Ascending aorta (tissue), 2 donors: ENCODE measurements around the gene RFT1. TPM values are rescaled to one million over a fixed set of nuclear protein-coding genes. Genes with fewer than 3 reads are reported as not detected.

Experiments used
- DNase-seq, 2 donors: peaks; one replicate each; pipeline ENCODE4 v3.0.0-alpha.2; 2019; ENCODE audit warnings: low spot score in 2 of 2
- H3K27ac ChIP-seq, 2 donors: fragments of 200-600 bp; sonication (generic); one replicate each; pipeline ENCODE4 v1.5.1; 2016 to 2017; ENCODE audit warnings: mild to moderate bottlenecking in 1 of 2
- H3K27me3 ChIP-seq: fragments of 200-600 bp; sonication (generic); one replicate; pipeline ENCODE4 v1.5.1; 2017
- H3K36me3 ChIP-seq, 2 donors: fragments of 200-600 bp; sonication (generic); one replicate each; pipeline ENCODE4 v1.5.1; 2016
- H3K4me1 ChIP-seq, 2 donors: fragments of 200-600 bp; sonication (generic); one replicate each; pipeline ENCODE4 v1.5.1; 2016 to 2017; ENCODE audit warnings: mild to moderate bottlenecking in 1 of 2
- H3K4me3 ChIP-seq, 2 donors: fragments of 200-600 bp; sonication (generic); one replicate each; pipeline ENCODE4 v1.5.1; 2016 to 2017; ENCODE audit warnings: mild to moderate bottlenecking in 1 of 2
- H3K9me3 ChIP-seq, 2 donors: fragments of 200-600 bp; sonication (generic); one replicate each; pipeline ENCODE4 v1.5.1; 2016
- intact Hi-C: fragments of 100-400 bp; cut with DNase I; formaldehyde crosslinking; loops from one replicate; pipeline ENCODE4 v1.15.1; 2023
- total RNA-seq: library from RNA; depleted of rRNA; stranded (reverse); fragments of >200 nt; gene quantifications from one replicate; pipeline ENCODE4 v1.1.0, GENCODE V29; 2016
- TF ChIP-seq, protein P1 (sequence below), 3 experiments: fragments of 200-600 bp in 2 of 3; fragments of 450-650 bp in 1 of 3; sonication (generic) in 2 of 3; IDR thresholded peaks; one replicate each; pipeline ENCODE4 v1.5.1; 2016 to 2019; ENCODE audit warnings: antibody characterized with exemption in 3 of 3, mild to moderate bottlenecking in 1 of 3, moderate library complexity in 1 of 3

Gene RFT1
- total RNA-seq, 1 donor from 2014 or later, result 12.1 TPM

DNA sequence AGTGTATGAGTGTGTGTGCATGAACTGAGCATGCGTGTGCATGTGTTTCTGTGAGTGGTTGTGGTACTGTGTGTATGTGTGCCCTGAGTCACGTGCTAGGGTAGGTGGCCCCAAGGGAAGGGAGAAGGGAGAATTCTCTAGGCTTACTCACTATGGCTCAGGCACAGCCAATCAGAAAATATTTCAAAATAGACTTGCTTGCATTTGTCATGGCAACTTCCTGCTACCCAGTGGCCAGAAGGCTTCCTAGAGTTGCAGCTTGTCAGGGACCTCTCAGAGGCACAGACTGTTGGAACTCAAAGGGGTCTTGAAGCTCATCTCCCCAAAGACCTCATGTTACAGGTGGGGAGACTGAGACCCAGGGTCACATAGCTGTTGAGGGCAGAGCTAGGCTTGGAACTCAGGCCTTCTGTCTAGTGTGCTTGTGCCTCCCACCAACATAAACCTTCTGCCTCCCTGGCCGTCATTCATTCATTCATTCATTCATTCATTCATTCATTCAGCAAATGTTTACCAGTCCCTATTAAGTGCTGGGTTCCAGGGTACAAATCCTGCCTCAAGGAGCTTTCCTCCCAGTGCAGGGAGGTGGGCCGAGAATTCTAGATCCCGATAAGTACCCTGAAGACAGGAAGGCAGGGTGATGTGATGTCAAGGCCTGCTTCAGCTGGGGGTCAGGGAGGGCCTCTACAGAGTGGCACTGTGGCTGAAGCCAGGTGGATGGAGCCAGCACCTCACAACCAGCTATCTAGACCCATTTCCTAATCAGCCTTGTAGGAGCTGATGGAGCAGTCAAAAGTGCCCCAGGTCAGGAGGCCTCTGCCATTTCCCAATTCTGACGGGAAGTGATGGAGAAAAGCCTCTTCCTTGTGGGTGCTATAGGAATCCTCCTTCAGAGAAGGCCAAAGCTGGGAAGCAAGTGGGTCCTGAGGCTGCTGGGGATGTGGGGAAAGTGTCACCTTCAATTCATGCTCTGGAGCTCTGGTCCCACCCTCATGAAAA, 10.9 kb upstream of the RFT1 start:
- intact Hi-C loops, result no loop called here
- DNase-seq, result no peak
- H3K27ac ChIP-seq, result peak overlapping the region in 1 of 2 donors; percentile 14
- no peak overlapping the region for H3K4me3 ChIP-seq
- no peaks in the 10 kb centered on the region for H3K9me3 ChIP-seq
- peaks cover 5 to 17% of the 10 kb centered on the region in 2 donors for H3K4me1 ChIP-seq
- no peaks in the 10 kb centered on the region for H3K36me3 ChIP-seq
- no peaks in the 10 kb centered on the region for H3K27me3 ChIP-seq
- TF ChIP-seq, protein P1, sequence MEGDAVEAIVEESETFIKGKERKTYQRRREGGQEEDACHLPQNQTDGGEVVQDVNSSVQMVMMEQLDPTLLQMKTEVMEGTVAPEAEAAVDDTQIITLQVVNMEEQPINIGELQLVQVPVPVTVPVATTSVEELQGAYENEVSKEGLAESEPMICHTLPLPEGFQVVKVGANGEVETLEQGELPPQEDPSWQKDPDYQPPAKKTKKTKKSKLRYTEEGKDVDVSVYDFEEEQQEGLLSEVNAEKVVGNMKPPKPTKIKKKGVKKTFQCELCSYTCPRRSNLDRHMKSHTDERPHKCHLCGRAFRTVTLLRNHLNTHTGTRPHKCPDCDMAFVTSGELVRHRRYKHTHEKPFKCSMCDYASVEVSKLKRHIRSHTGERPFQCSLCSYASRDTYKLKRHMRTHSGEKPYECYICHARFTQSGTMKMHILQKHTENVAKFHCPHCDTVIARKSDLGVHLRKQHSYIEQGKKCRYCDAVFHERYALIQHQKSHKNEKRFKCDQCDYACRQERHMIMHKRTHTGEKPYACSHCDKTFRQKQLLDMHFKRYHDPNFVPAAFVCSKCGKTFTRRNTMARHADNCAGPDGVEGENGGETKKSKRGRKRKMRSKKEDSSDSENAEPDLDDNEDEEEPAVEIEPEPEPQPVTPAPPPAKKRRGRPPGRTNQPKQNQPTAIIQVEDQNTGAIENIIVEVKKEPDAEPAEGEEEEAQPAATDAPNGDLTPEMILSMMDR (IDR thresholded peaks at IDR 0.05), result no peak

DNA sequence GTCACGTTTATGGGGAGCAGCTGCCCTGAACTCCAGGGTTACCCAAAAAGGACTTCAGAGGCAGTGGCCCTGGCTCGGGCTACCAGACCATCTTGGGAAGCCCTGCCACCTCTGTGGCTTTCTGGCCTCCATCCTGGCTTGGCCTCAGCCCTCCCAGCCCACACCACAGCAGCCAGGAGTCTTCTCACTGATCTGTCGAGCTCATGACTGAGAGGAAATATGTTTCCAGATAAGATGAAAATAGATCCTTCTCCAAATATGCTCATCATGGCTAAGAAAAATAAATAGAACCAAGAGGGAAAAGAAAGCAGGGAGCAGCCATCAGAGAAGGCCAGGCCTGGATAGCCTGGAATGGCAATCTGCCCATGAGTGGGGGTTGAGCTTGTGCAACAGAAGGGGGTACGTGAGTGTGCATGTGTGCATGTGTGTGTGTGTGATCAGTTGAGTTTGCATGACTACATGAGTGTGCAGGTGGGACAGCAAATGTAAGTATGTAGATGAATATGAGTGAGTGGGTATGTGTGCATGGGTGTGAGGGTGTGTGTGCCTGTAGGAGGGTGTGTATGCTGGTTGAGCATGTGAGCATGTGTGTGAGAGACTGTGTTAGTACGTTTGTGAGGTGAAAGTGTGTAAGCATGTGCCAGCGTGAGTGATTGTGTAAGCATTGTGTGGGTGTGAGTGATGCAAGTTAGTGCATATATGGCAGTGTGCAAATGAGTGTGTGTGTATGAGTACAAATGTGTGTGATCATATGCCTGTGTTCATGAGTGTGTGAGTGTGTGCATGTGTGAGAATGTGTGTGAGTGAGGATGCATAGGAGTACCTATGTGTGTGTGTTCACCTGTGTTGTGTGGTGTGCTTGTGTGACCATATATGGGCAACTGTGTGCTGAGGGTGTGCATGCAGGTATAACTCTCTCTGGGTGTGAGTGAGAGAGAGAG, 9.9 kb upstream of the RFT1 start:
- no peak for DNase-seq

DNA sequence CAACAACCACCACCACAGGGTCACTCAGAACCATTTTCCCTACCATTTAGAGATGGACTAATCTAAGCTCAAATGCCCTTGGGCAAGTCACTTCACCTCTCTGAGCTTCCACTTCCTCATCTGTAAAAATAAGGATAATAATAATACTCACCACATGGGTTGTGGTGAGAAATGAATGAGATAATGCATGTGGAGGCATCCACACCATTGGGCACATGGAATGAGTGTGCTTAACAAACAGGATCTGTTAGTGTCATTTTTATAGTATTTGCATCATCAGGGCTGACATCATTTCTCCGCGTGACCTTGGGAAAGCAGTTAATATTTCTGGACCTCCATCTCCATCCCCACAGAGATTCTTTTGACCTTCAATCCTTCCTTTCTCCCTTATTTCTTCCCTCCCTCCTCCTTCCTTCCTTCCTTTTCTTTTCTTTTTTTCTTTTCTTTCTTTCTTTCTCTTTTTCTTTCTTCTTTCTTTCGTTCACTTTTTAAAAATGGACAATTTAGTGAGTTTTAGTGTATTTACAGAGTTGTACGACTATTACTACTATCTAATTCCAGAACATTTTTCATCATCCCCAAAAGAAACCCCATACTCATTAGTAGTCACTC, 7.7 kb upstream of the RFT1 start:
- intact Hi-C loops, result loop anchor here (10.0 kb wide), 1 partner anchor 207 kb away; the partner anchor contains the start of gene DCP1A
- TF ChIP-seq, protein P1 (IDR thresholded peaks at IDR 0.05), result no peak
- no peak for DNase-seq
- H3K4me3 ChIP-seq, result no peak overlapping the region
- H3K27ac ChIP-seq, result no peak overlapping the region
- H3K27me3 ChIP-seq, result no peaks in the 10 kb centered on the region
- H3K36me3 ChIP-seq, result no peaks in the 10 kb centered on the region
- H3K4me1 ChIP-seq, result peaks cover 5 to 21% of the 10 kb centered on the region in 2 donors
- no peaks in the 10 kb centered on the region for H3K9me3 ChIP-seq

More for the DNA sequence above, 9.9 kb upstream of the RFT1 start:
- H3K27ac ChIP-seq, result no peak overlapping the region
- no peaks in the 10 kb centered on the region for H3K9me3 ChIP-seq
- TF ChIP-seq, protein P1 (IDR thresholded peaks at IDR 0.05), result no peak
- intact Hi-C loops, result loop anchor here (10.0 kb wide), 1 partner anchor 205 kb away; the partner anchor contains the start of gene DCP1A
- no peaks in the 10 kb centered on the region for H3K27me3 ChIP-seq
- peaks cover 5 to 17% of the 10 kb centered on the region in 2 donors for H3K4me1 ChIP-seq
- no peaks in the 10 kb centered on the region for H3K36me3 ChIP-seq
- no peak overlapping the region for H3K4me3 ChIP-seq

DNA sequence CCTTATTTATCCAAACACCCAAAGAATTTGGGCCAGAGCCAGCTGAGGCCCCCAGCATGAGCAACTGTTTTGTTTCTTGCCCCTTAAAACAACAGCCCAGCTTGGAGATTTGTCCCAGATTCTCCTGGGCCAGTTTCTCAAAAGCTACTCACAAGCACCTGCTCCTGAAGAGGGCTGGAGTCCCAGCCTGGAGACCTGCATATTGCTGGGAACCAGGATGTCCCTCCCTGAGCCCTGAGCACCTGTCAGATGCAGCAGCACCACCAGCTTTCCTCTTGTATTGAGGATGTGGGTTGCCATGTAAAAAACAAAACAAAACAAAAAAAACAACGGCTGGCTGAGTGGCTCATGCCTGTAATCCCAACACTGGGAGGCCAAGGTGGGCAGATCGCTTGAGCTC, 7.0 kb upstream of the RFT1 start:
- no peak for DNase-seq
- H3K27me3 ChIP-seq, result no peaks in the 10 kb centered on the region
- H3K27ac ChIP-seq, result no peak overlapping the region
- TF ChIP-seq, protein P1 (IDR thresholded peaks at IDR 0.05), result no peak
- no peak overlapping the region for H3K4me3 ChIP-seq
- intact Hi-C loops, result loop anchor here (10.0 kb wide), 1 partner anchor 208 kb away; the partner anchor contains the start of gene DCP1A
- peaks cover 5 to 21% of the 10 kb centered on the region in 2 donors for H3K4me1 ChIP-seq
- H3K9me3 ChIP-seq, result no peaks in the 10 kb centered on the region
- H3K36me3 ChIP-seq, result no peaks in the 10 kb centered on the region
